ENCODE results near the gene CDC42SE1.
A peak's percentile ranks its signal among the peaks of the same experiment; 100 is the strongest.

CDC42SE1 gene

DNA sequence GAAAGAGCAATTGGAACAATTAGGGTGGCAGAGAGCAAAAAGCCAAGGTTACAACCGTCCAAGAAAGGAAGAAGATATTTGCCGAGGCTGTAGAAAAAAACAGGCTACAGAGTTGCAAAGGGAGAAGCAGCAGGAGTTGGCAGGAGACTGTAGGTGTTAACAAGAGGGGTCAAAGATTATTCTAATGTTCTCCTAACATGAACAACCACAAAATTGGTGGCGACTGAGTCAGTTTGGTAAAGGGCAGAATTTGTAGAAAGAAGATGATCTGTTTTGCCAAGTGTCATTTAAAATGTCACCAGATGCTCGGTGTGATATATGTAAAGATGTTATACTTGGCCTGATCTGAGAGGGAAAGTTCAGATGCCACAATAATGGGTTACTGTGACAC lies 51.6 kb downstream of the CDC42SE1 start:
- no peak for DNase-seq

- DNase-seq, result peak; percentile 78
These were observed 52.9 kb downstream of the CDC42SE1 start, which contains the start of gene MINDY1 for GRCh38 chr1:151006327-151007052. MINDY1 (minus strand) TSS chr1:151006902; CDS start chr1:151002617, 4,285 bp downstream.

DNA sequence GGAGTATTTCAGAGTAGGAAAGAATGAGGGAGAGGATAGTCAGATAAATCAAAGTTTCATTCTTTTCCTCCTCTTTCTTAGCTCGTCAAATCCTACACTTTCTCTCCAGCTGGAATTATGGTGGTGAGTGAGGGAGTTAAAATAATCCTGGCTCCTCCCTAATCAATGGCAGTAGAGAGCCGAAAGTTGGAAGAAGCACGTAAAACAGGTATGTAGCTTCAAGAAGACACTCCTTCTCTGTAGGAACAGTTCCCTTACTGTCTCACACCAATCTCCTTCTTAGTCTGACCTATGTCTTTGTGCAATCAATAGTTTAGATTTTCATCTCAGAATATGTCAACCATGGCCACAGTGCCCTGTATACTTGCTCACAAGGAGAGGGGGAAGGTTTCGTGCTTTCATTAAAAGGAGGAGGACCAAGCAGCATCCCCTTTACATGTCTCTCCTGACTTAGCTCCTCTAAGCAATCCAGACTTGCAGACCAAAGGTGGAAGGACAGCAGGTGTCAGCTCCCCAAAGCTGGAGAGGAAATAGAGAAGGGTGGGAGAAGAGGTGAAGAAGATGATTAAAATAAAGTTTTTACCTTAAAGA lies 53.6 kb downstream of the CDC42SE1 start:
- DNase-seq, result no peak

DNA sequence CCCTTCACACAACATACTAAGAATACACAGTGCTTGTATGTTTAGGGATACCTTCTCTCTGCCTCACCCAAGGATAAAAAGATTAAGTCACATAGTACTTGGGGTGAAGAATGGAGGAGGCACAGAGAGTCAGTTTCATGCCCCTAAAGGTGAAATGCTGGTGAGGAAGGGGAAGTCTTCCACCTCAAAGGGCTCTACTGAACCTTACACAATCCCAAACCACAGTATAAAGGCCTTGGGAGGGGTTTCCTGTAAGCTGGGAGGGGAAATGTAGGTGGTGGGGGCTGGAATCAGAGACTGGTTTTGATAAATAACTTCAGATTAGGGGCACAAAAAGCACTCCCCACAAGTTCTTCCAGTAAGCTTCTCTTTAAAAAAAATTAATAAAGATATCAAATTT lies 56.2 kb downstream of the CDC42SE1 start:
- no peak for DNase-seq

GRCh38 chr1:151002611-151003010 lies 56.8 kb downstream of the CDC42SE1 start:
- no peak for DNase-seq

DNA sequence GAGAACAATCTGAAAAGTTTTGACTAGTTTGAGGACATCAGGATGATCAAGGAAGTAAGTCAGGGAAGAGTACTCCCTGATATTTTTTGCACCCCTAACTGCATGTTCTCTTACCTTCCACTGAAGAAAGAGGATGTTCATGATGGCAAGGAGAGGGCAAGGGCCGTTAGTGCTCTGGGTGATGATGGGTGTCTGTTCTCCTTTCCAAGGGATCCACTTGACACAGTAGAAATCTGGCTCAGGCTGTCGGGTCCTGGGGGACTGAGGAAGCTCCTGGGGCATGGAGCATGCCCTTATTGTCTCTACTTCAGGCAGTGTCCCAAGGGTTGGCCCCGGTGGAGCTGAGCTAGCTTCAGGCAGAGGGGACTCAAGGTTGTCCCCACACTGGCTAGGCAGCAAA lies 57.4 kb downstream of the CDC42SE1 start:
- DNase-seq, result no peak

DNA sequence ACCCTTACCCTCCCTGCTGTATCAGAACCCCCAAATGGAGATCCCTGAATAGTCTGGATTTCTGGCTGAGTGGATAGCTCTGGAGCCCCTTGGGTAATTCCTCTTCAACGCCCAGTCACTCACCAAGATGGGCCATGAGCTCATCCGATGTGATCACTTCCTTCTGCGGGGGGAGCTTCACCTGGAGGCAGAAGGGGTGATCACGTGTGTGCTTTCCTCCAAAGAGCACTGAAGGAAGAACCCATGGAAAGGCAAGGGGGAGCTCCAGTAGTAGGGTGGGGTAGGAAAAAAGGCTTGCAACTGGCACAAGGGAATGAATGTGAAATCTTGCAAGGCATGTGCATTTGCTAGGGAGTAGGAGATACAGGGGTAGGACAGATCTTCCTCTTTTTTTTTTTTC lies 57.8 kb downstream of the CDC42SE1 start:
- no peak for DNase-seq
